HG02678 (cell line): ENCODE data around the gene JAZF1.
A peak's percentile ranks its signal among the peaks of the same experiment; 100 is the strongest.
"Not testable (repeated sequence)": the region's sequence is repeated elsewhere in the genome, so short reads cannot be mapped to it uniquely, and the experiment has no call there.

Experiments
- ATAC-seq: cut with Tn5 transposase; IDR thresholded peaks from one replicate; pipeline ENCODE4 v1.9.1; 2021; ENCODE audit warnings: mild to moderate bottlenecking, moderate library complexity; ENCODE audit not compliant: unreplicated experiment

The JAZF1 gene

DNA sequence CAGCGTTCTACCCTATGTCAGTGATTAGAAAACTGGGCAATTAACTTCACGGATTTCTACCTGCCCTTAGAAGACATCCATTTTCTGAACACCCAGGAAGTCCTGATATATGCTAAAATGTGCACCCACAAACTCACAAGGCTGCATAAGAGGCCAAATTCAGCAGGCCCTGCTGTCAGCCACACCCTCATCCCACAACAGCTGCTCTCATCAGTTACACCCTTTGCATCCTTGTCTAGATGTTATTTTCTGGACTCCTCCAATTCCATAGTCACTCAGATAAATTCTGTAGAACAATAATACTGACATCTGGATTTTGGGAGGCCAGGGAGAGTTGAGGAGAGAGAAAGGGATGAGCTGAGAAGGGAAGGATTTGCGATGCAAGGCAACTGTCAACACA, 231.7 kb downstream of the JAZF1 start:
- no peak for ATAC-seq

DNA sequence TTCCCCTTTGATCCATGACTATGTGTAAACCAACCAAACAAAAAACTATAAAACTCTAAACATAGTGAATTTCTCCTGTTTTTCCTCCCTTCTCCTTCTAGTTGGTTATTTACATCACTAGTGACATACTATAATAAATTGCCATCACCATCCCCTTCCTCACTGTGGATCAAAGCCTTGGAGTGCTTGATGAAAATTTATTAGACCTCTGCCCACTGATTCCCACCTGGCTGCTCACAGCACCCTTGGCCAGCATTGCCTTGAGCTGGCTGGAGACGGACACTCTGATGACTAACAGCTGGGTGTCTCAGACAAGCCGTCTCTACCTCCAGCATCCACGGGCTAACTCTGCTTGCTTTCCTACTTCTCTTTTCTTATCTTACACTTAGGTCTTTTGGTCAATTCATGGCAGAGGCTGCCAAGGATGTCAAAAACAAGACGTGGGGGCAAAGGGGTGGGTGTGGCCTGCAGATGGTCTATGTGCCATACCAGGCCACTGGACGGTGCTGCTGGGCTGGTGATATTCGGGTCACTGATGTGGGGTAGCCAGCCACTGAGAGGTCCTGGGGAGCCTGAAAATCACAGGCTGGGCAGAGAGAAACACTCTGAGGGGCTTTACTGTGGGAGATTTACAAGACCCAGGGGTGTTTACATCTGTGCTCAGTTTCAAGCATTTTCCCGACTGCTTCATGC, 232.9 kb downstream of the JAZF1 start:
- ATAC-seq: no peak

DNA sequence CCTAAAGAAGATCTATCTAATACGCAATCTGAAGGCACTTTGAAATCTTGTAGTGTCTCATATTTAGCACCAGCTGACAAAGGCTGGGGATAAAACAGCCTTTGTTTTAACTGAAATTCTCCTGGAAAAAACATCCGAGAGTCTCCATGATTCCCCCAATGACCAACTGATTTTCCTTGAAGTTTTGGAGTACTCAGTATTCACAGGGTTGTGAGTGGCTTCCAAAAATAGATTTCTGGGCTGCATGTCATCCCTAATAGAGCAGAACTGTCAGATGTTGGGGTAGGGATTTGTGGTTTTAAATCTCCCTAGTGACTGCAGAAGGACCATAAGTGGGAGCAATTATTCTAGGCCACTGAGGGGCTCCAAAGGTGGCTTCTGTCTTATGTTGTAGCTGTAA, 234.2 kb downstream of the JAZF1 start:
- ATAC-seq: no peak

DNA sequence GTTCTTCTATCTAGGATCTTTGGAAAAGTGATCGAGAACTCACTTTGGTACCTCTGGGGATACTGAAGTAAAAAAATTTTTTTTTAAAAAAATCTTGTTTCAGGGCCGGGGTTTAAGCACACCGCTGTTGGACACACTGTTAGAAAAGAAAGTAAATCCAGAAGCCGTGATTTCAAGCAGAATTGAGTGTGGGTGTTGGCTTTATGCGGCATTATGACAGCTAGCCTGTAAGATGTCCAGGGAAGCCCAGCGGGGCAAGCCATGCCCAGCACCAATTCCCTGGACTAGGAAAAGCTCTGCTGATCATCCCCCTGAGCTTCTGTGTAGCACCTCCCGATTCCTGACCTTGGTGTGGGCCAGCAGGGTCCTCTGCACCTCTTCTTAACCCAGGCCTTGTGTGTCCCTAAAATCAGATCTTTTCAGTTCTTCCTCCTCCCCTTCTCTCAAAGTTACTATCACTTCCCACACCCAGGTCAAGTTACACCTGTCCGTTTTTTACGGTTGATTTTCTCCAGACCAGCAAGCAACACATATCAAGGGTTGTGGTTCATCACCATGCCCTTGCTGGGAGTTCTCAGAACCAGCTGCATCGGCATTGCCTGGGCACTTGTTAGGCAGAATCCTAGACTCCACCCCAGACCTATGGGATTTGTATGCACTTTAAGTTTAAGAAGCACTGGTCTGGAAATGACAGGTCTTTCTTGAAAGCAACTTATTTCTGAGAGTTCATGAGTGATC, 235.4 kb downstream of the JAZF1 start:
- ATAC-seq: no peak

DNA sequence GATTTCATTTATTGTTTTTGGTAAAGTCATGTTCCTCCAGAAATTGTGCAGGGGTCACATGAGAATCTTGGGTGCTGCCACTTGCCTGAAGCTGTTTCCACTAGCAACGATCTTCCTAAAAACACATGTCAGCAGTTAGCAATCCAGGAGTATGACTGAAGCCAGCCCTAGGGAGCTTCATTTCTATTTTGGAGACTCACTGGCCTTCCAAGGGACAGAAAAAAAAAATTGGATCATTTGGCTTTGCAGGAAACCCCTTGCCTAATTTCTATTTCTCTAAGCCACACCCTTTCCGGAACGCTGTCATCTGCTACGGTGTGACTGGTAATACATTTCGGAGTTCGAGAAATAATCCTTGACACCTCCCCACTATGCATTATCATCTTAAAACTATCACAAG, 236.0 kb downstream of the JAZF1 start:
- ATAC-seq: no peak

DNA sequence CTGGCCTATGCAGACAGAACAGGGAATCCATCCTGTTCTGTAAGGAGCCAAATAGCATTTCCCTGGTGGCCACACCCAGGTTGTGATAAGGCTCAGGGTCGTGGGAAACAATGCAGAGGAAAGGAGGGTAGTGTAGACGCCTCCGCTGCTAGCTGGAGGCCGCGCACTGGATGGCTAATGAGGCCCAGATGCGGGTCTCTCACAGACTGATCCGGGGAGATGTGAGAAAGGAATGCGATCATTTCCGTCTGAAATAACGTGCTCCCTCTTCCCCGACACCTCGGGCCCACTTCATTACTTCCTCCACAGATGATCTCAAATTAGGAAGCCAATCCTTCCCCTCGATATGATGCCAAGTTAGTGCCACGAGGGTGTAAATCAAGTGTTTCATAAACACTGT, 237.4 kb downstream of the JAZF1 start:
- no peak for ATAC-seq

DNA sequence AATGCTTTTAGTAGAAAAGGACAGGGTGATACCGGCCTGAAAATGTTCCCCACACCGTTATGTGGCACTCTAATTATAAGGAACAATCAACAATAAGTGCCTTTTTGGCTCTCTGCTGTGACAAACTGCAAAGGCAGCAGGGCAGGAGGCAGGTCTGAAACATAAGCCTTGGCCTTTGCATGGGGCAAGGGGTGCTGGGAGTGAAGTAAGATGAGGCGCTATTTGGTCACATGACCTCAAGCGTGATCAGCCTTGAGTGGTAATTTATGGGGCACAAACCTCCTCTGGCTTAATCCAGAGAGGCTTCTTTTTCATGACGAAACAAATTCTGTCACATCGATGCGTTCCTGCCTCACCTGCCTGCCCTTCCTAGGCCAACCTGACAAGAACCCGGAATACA, 237.9 kb downstream of the JAZF1 start:
- no peak for ATAC-seq

DNA sequence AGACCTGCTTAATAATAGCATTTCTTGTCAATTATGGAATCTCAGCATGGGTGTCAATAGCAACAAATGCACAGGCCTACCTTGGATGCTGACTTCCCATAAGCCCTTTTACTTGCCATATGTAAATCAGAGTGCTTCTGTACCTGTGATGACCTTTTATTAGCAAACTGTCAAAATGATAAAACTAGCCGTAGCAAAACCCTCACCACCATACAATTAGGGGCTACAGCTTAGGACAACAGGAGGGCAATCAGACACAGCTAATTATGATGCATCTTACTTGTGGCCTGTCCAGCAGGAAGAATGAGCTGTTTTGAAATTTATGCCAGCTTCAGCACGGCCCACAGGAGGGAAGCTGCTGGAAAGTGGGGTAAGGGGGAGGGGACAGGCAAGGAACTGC, 239.1 kb downstream of the JAZF1 start:
- ATAC-seq: no peak

DNA sequence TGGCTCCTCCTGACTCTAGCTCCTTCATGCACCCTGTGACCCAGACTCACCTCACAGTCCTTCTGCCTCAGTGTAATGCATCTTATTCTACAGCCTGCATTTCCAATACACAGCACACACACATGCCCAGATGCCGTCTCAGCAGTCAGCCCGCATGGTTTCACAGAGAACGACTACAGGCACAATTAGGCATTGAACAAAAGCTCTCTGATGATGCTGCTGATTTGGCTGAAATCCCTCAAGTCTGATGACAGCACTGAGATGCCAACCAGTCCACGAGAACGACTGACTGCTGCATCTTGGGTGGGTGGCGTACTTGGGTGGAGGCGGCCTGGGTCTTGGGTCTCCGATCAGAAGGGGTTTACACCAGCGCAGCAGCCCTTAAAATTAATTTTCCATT, 240.3 kb downstream of the JAZF1 start:
- ATAC-seq: no peak

DNA sequence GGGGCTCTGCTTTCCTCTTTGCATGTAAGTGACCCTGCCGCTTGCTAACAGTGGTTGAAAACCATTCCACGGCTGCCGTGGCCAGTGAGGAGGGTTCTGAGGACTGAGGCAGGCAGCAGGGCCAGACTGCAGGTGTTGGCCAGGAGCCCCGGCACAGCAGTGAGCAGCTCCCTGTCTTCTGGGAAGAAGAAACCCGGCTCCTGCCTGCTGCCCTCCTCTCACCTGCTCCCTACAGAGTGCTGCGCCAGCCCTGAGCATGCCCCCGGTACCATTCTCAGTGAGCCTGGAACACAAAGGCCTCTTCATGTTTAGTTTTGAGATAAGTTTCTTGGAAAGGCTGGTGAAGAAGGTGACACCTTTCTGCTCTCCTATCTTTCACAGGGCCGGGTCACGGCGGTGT, 240.7 kb downstream of the JAZF1 start:
- ATAC-seq: no peak

DNA sequence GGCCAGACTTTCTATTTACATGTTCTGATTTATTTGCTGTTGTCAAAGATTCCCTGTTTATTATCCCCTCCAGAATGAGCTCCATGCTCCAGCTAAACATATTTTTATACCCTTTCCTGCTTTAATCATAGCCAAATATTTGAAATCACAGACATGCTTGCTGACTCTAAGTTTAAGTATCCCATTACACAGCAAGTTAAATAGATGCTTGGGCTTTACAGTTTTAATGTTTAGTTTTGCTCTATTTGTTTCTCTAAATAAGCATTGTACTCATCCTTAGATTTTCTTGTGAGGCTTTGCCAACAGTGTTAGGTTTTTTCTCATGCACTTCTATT, 243.9 kb downstream of the JAZF1 start:
- ATAC-seq: no peak

DNA sequence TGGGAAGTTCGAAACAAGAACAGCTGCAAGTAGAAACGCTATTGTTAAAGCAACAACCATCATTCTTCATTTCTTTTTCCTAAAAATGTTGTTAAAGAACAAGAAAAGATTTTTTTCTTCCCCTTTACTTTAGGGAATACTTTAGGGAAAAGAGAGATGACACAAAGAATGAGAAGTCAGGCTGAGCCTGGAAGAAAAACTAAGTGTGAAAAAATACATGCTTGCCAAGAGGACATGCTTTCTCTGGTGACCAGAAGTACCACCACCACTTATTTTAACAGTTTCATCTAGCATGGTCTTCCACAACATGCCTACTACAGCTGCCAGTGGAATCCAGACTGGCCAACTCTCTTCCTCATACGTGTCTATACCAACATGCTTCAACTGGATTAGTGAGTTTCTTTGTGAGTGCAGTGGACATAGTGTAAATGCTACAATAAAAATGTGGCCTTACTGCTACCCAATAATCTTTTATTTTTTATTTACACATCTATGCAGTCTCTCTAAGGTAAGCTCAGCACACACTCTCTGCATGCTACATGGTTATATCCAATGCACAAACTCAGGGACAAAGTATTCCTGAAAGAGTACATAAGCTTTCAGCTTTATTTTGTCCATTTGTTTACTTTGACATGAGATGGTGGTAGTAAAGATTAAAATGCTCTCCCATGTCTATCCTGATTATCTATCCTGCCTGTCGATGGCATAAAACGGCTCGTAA, 244.4 kb downstream of the JAZF1 start:
- ATAC-seq: no peak

DNA sequence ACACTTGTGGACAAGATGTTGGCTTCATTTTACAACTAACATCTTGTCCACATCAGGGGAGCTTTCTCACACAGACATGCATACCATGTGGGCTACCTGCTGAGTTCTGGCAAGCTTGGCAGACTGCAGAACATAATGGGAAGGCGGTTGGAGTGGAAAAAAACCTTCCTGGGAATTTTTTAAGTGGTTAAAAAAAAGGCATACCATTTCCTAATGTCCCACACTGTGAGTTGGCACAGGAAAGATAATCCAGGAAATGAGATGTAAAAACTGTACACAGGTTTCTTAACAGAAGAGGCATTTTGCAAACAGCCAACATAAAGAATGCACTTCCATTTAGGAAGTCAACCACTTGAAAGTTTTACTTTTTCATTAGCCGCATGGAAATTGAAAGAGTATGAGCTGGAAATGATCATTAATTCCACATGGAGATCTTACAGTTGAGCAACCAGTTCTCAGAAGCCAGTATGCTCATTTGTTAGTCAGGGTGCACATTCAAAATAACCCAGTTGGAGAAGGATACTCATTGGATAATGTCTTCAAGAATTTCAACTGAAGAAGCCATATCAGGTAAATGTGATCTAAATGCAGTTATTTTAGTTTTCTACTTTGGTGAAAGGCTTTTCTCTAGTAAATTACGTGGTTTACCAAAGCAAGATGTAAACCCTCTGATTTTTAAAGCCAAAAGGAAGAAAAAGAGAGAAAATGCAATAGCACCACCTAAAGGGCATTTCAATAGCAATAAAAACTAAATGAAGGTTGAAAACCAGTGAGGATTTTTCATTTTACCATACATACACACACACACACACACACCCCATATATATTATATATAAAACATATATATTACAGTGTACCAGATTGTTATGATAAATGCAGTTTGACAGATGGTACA, 246.7 kb downstream of the JAZF1 start:
- ATAC-seq: no peak

DNA sequence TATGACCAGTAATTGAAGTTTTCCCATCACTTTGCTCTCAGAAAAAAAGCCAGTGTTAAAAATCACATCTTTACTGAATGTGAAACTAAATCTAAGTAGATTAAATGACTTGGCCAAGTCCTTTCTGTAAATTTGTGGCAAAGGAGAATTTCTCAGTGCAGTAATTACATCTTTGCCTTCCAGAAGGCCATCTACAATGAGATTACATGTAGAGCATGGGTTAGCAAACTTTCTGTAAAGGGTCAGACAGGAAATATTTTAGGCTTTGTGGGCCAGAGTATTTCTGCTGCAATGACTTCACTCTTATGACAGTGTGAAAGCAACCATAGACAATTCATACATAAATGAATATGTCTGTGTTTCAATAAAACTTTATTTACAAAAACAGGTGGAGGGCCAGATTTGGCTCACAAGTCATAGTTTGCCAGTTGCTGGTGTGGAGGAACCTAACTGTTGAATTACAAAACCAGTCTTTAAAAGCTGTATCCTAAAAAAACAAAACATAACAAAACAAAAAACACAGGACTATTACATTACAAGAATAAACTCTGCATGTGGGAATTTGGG, 249.6 kb downstream of the JAZF1 start:
- ATAC-seq: no peak

DNA sequence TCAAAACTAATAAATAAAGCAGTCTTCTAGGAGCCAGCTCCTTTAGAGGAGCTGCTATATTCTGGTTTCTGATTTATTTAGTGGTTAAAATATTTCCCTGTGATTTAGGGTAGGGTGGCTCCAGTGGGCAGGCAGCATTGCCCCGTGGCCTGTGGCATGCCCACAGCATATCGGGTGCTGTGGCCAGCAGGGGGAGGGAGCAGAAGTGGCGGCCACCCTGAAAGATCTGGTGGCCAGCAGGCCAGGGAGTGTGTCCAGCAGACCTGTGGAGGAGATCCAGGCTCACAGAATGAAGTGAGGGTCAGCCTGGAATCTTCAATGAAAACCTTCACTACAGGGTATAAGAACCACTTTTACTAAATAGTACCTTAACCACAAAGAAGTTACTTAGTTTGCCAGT, 251.5 kb downstream of the JAZF1 start:
- ATAC-seq: no peak

DNA sequence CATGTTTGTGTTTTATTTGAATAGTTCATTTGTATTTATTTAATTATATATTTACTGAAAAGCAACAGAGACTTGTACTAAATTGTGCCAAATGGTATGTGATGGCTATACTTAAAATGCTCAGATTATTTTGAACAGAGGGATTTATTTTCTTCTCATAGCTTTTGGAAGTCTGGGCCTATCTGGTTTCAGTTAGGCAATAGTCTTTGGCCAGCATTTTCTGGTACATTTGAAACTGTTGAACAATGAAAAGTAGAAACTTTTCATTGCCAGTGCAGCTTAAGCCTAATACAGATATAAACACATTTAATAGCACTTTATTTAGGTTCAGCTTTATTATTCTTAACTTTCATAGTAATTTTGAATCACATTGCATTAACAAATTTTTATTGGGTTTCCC, 252.6 kb downstream of the JAZF1 start:
- no peak for ATAC-seq

DNA sequence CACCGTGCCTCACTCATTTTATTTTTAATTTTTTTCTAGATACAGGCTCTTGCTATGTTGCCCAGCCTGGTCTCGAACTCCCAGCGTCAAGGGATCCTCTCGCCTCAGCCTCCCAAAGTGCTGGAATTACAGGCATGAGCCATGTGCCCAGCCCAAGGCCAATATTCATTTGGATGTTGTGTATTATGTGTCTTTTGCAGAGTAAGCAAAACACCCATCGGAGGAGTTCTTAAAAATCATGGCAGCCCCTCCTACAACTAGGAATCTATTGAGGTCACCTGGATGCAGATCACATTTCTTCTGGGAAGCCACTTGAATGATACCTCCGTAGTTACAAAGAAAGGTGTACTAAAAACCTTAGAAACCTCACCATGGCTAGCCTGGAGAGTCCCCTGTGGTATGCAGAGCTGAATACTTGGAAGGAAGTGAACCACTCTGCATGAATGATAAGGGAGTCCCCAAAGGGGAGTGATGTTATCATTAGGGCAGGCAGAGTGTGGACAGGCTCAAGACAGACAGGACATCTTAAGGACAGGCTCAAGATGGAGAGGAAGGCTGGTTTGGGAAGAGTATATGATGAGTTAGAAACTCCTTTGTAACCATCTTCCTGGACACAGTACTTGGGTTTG, 254.9 kb downstream of the JAZF1 start:
- peak; percentile 73 for ATAC-seq

DNA sequence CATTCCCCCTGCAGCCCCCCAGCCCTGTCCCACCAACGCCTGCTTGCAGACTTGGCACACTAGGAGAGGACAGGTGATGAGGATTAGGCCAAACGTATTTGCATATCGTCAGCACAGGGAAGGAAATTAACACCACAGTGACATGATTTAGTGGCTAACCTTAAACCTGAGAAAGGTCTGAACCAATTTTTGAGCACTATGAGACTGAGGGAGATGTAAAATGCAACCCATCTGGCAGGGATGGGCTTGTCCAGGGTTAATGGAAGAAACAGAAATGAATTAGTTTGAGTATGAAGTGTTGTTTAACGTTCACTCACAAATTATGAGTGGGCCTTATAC, 257.0 kb downstream of the JAZF1 start:
- no peak for ATAC-seq

DNA sequence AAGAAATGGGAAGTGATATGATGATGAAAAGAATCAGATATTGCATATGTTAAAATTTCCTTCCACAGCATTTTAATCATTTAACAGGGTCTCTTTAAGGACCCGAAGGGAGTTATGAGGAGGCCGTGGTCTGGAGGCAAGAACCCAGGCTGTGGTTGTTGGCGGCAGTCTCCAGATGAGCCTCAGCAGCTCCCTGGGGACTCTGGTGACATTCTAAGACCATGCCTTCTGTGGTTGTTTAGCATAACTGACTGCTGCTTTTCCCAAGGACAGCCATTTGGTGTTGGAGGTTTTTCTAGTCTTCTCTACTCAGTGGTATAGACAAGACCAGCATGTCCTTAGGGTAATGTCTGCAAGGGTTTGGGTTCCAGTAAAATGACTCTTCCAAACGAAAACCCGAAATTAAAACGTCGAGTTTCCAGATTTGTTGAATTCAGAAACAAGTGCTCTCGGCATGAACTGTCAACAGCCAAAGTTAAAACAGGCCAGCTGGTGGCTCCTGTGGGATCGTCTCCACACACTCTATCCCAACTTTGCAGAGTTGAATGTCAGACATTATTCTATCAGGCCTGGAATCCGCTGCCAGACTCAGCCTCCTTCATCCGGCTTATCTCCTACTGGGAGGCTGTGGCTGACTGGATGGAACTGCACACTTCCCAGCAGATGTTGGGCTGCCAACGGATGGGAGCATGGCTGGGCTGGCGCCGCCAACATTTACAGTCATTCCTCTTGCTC, 257.5 kb downstream of the JAZF1 start:
- ATAC-seq: peak; percentile 71

DNA sequence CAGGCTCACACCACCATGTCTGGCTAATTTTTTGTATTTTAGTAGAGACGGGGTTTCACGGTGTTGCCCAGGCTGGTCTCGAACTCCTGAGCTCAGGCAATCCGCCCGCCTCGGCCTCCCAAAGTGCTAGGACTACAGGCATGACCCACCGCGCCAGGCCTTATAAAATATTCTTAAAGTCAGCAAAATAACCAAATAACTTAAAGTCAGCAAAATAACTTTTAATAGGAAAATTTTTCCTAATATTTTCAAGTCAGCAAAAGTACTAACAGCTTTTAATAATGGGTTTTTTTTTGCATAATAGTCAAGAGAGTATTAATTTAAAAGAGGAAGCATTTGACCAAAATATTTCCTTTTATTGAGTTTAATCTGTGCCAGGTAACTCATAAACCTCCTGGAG, 258.2 kb downstream of the JAZF1 start:
- ATAC-seq: not testable (repeated sequence)
